HUES6 (cell line): ENCODE measurements around the gene BPTF.
"Not testable (repeated sequence)": the region's sequence is repeated elsewhere in the genome, so short reads cannot be mapped to it uniquely, and the experiment has no call there.

Source experiments
- H3K27ac ChIP-seq: 2 replicates; pipeline ENCODE4 v1.7.0; 2013; ENCODE audit warnings: low read depth, mild to moderate bottlenecking, low read length, inconsistent platforms
- H3K27me3 ChIP-seq: 2 replicates; pipeline ENCODE4 v1.6.1; 2013; ENCODE audit warnings: low read length; ENCODE audit not compliant: control insufficient read depth, insufficient read depth
- H3K36me3 ChIP-seq: 2 replicates; pipeline ENCODE4 v1.6.1; 2013; ENCODE audit warnings: low read length; ENCODE audit not compliant: control insufficient read depth, insufficient read depth
- H3K4me1 ChIP-seq: 2 replicates; pipeline ENCODE4 v1.6.1; 2013; ENCODE audit warnings: low read length; ENCODE audit not compliant: control insufficient read depth, insufficient read depth
- H3K4me3 ChIP-seq: 2 replicates; pipeline ENCODE4 v1.5.1; 2013; ENCODE audit warnings: low read depth, low read length
- H3K9ac ChIP-seq: one replicate; pipeline ENCODE4 v1.6.1; 2013; ENCODE audit warnings: mild to moderate bottlenecking, low read length
- H3K9me3 ChIP-seq: 2 replicates; pipeline ENCODE4 v1.6.1; 2013; ENCODE audit warnings: low read depth, low read length; ENCODE audit not compliant: control insufficient read depth, insufficient read depth

BPTF gene

DNA sequence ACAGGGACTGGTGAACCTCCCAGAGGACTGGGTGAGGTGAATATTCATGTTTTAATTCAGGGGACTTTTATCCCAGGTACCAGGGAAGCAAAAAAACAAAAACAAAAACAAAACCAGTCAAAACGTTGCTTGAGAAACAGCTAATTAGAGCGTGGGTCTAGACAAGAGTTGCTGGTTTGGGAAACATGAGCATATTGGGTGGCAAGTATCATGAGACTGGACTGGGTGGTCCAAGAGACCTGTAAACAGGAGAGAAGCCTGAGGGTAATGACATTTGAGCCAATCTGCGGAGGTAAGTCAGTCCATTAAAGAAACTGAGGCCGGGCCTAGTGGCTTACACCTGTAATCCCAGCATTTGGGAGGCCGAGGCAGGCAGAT lies 11.5 kb upstream of the BPTF start:
- no peaks in the 10 kb centered on the region for H3K4me1 ChIP-seq
- H3K9me3 ChIP-seq: no peaks in the 10 kb centered on the region
- no peak overlapping the region for H3K4me3 ChIP-seq

DNA sequence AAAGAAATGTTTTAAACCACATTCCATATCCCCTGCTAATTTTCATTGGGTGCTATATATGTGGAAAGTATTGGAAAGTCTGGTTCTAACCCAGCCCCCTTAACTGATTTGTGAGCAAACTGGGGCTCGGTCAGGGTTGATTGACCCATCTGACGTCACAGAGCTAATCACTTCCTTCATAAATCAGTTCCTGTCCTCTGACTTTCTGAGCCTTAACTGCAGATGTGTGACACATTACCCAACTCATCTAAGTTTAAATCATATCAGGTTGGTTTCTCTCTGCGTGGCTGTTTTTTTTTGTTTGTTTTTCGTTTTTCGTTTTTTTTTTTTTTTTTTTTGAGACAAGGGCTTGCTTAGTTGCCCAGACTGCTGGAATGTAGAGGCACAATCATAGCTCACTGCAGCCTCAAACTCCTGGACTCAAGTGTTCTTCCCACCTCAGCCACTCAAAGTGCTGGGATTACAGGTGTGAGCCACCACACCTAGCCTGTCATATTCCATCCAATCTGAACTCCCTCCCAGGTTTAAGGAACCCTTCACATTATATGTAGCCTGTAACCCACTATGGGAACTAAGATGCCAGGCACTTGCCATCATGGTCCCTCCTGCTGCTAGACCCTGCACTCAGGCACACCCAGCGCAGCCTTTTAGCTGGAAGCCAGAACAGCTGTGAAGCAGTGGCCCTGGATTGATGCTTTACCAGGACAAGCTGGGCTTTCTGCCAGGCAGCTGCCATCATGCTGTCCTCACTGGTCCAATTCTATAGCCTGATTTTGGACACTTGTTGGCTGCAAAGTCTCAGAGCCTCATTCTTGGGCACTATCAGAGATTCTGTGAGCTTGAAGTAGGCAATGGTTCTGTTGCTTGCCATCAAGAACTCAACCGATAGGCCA lies 6.9 kb upstream of the BPTF start:
- H3K27ac ChIP-seq: no peak overlapping the region
- no peaks in the 10 kb centered on the region for H3K27me3 ChIP-seq
- H3K9ac ChIP-seq: no peak overlapping the region
- no peaks in the 10 kb centered on the region for H3K9me3 ChIP-seq
- no peaks in the 10 kb centered on the region for H3K4me1 ChIP-seq
- no peaks in the 10 kb centered on the region for H3K36me3 ChIP-seq
- H3K4me3 ChIP-seq: no peak overlapping the region

More for the DNA sequence above, 11.5 kb upstream of the BPTF start:
- H3K36me3 ChIP-seq: no peaks in the 10 kb centered on the region
- H3K27me3 ChIP-seq: no peaks in the 10 kb centered on the region
- H3K9ac ChIP-seq: no peak overlapping the region
- H3K27ac ChIP-seq: no peak overlapping the region

DNA sequence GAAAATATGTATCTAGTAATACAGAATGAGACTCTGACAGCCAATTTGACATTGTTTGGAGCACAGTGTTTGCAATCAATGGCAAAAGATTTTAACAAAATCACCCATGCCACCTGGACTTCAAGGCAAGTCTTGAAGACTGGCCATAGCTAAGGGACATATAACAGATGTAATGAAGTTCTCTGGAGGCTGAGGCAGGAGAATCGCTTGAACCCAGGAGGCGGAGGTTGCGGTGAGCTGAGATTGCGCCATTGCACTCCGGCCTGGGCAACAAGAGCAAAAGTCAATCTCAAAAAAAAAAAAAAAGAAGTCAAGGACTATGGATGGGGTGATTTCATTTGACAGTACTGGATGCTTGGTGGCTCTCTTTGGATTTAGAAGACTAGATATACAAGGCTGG lies 5.6 kb upstream of the BPTF start:
- no peak overlapping the region for H3K27ac ChIP-seq
- H3K9me3 ChIP-seq: no peaks in the 10 kb centered on the region

DNA sequence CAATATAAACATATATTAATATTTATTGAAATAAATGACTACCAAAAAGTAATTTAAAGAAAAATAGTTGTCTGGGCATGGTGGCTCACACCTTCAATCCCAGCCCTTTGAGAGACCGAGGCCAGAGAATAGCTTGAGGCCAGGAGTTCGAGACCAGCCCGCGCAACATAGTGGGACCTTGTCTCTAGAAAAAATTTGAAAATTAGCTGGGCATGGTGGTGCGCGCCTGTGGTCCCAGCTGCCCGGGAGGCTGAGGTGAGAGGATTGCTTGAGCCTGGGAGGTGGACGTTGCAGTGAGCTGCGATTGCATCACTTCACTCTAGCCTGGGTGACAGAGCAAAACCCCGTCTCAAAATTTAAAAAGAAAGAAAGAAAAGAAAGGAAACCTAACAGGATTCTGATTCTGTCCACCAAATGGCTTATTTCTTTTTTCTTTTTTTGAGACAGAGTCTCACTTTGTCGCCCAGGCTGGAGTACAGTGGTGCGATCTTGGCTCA lies 3.4 kb upstream of the BPTF start:
- H3K27ac ChIP-seq: no peak overlapping the region
- H3K4me3 ChIP-seq: no peak overlapping the region
- H3K27me3 ChIP-seq: no peaks in the 10 kb centered on the region
- no peaks in the 10 kb centered on the region for H3K9me3 ChIP-seq
- peaks cover 3% of the 10 kb centered on the region; the same call in 1 of the 2 replicates for H3K4me1 ChIP-seq
- no peak overlapping the region for H3K9ac ChIP-seq
- no peaks in the 10 kb centered on the region for H3K36me3 ChIP-seq

More for the DNA sequence above, 5.6 kb upstream of the BPTF start:
- H3K4me3 ChIP-seq: no peak overlapping the region
- no peaks in the 10 kb centered on the region for H3K27me3 ChIP-seq
- no peak overlapping the region for H3K9ac ChIP-seq
- no peaks in the 10 kb centered on the region for H3K36me3 ChIP-seq
- peaks cover 3% of the 10 kb centered on the region; the same call in 1 of the 2 replicates for H3K4me1 ChIP-seq

DNA sequence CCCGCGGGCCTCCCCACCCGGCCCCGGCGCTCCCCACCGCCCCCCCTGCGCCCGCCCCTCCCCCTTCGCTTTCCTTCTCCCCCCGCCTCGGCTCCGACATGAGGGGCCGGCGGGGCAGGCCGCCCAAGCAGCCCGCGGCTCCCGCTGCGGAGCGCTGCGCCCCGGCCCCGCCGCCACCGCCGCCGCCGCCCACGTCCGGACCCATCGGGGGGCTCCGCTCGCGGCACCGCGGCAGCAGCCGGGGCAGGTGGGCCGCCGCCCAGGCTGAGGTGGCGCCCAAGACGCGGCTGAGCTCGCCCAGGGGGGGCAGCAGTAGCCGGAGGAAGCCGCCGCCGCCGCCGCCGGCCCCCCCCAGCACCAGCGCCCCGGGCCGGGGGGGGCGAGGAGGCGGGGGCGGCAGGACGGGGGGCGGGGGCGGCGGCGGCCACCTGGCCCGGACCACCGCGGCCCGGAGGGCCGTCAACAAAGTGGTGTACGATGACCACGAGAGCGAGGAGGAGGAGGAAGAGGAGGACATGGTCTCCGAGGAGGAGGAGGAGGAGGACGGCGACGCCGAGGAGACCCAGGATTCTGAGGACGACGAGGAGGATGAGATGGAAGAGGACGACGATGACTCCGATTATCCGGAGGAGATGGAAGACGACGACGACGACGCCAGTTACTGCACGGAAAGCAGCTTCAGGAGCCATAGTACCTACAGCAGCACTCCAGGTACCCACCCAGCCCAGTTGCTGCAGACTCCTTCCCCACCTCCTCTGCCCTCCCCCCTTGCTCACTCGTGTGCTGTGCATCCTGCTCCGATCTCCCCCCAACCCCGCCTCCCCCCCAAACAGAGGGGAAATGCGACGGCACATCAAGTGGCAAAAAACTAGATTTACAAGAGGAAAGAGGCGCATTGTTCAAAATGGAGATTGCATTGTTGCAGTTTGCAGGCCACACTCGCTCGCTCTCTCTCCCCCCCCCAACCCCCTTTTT lies 611 bp downstream of the BPTF start:
- peaks cover 17% of the 10 kb centered on the region for H3K4me1 ChIP-seq
- H3K27ac ChIP-seq, H3K36me3 ChIP-seq, H3K27me3 ChIP-seq, H3K9me3 ChIP-seq: not testable (repeated sequence)
- H3K9ac ChIP-seq: peak overlapping the region; percentile 95
- H3K4me3 ChIP-seq: peak overlapping the region; percentile 97

DNA sequence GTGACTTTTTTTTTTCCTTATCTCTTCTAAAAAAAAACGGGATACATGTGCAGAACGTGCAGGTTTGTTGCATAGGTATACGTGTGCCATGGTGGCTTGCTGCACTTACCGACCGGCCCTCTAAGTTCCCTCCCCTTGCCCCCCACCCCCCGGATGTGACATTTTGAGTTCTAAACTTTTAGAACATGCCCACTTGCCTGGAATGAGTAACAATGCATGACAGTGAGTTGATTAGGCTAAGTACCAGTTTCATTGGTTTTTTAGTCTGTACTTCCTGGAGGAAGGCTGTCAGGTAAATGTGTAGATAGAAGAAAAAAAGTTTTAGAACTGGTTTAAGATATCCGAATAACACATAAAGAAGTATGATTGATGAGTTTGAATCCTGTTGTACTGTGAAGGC lies 4.0 kb downstream of the BPTF start:
- H3K9me3 ChIP-seq: no peaks in the 10 kb centered on the region
- H3K36me3 ChIP-seq: no peaks in the 10 kb centered on the region
- H3K4me3 ChIP-seq: peak overlapping the region; percentile 97; the same call in 1 of the 2 replicates
- H3K4me1 ChIP-seq: peaks cover 21% of the 10 kb centered on the region
- no peak overlapping the region for H3K9ac ChIP-seq
- no peak overlapping the region for H3K27ac ChIP-seq
- H3K27me3 ChIP-seq: no peaks in the 10 kb centered on the region

DNA sequence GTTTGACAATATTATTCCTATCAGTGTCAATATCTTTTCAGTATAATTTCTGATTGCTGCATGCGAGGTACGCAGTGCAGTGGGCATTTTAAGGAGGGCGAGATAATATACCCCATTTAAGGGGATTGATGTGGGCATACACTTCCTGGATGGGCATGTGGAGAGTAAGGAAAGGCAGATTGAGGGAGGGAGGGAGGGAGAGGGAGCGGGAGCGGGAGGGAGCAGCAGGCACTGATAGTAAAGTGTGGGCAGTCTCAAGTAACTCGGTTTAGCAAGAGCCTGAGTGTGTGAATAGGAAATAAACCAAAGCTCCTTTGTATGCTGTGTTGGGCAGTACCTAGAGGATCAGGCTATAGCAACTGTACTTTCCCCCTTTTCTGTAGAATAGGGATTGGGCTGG lies 5.1 kb downstream of the BPTF start:
- H3K9ac ChIP-seq: no peak overlapping the region
- no peak overlapping the region for H3K27ac ChIP-seq
- H3K4me3 ChIP-seq: peak overlapping the region; percentile 29
- H3K9me3 ChIP-seq: no peaks in the 10 kb centered on the region
- no peaks in the 10 kb centered on the region for H3K27me3 ChIP-seq
- peaks cover 18% of the 10 kb centered on the region for H3K4me1 ChIP-seq
- no peaks in the 10 kb centered on the region for H3K36me3 ChIP-seq

DNA sequence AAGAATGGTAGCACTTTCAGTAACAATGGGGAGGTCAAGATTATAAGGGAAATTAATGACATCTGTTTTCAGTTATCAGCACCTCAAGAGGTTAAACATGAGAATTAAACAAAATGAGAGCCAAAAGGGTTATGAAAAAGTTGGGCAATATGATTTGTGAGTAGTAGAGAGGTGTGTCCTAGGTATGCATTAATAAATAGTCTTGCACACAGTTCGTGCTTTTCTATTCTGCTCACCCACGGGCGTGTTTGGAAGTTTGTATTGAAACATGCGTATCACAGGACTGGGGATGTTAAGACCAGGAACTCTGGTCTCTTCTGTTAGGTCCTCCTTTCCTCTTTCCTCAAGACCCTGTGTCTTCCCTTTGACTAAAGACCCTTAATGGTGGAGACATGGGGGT lies 6.0 kb downstream of the BPTF start:
- H3K4me1 ChIP-seq: peaks cover 18% of the 10 kb centered on the region
- H3K9ac ChIP-seq: no peak overlapping the region
- no peak overlapping the region for H3K4me3 ChIP-seq
- H3K27me3 ChIP-seq: no peaks in the 10 kb centered on the region
- H3K27ac ChIP-seq: no peak overlapping the region
- no peaks in the 10 kb centered on the region for H3K36me3 ChIP-seq
- H3K9me3 ChIP-seq: no peaks in the 10 kb centered on the region

DNA sequence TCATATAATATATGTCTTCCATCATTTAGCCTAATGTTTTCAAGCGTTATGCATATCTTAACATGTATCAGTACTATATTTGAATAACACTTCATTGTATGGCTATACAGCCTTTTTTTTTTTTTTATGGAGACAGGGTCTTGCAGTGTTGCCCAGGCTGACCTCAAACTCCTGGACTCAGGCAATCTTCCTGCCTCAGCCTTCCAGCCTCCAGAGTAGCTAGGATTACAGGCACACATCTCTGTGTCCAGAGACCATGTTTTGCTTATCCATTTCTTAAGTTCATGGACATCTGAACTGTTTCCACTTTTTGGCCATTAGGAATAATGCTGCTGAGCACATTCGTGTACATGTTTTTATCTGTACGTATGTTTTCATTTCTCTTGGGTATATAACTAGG lies 7.8 kb downstream of the BPTF start:
- Histone ChIP-seq H3K27ac (no peak overlapping the region), H3K27me3 (no peaks in the 10 kb centered on the region), H3K36me3 (no peaks in the 10 kb centered on the region), H3K9me3 (no peaks in the 10 kb centered on the region), H3K4me3 (no peak overlapping the region), H3K4me1 (peaks cover 18% of the 10 kb centered on the region), H3K9ac (no peak overlapping the region)

DNA sequence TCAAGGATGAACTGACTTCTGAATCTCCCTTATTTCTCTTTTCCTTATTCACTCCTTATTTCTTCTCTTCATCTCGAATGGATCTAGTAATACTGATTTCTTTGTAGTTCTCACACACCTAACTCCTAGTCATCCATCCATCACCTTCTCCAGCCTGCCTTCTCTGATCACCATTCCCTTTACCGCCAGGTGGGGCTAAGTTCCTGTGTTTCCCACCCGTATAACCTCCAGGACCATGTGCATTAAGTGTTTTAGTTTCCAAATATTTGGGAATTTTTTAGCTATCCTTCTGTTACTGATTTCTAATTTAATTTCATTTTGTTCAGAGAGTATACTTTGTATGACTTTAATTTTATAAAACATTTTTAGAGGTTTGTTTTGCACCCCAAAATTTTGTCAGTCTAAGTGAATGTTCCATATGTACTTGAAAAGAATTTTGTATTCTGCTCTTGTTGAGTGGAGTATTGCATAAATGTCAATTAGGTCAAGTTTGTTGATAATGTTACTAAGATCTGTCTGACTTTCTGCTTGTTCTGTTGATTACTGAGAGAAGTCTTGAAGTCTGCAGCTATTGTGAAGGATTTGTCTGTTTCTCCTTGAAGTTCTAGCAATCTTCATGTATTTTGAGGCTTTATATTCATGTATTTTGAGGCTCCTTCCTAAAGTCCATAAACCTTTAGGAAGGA lies 8.8 kb downstream of the BPTF start:
- H3K9ac ChIP-seq: no peak overlapping the region
- H3K9me3 ChIP-seq: no peaks in the 10 kb centered on the region
- H3K4me1 ChIP-seq: peaks cover 18% of the 10 kb centered on the region
- no peak overlapping the region for H3K4me3 ChIP-seq
- no peaks in the 10 kb centered on the region for H3K36me3 ChIP-seq
- no peaks in the 10 kb centered on the region for H3K27me3 ChIP-seq
- no peak overlapping the region for H3K27ac ChIP-seq
